GM23338 (cell line): ENCODE data around the gene RAX. TPM values are rescaled to one million over a fixed set of nuclear protein-coding genes. Genes with fewer than 3 reads are reported as not detected.

ENCODE experiments used
- ATAC-seq: fragments of 200-7000 bp; cut with Tn5 transposase; 3 replicates; pipeline ENCODE4 v1.9.1; 2020
- DNase-seq: peaks from one replicate; pipeline ENCODE4 v3.0.0-alpha.2; 2015; ENCODE audit warnings: low spot score
- H2AFZ ChIP-seq: fragments of 200-600 bp; sonication (generic); 2 replicates; pipeline ENCODE4 v1.8.0; 2016; ENCODE audit warnings: antibody characterized with exemption, mild to moderate bottlenecking, moderate library complexity
- H3F3A ChIP-seq: fragments of 200-600 bp; sonication (generic); replicated peaks from 2 replicates; pipeline ENCODE4 v1.8.0; 2017; ENCODE audit warnings: antibody characterized with exemption, mixed run types, low read depth
- H3K27ac ChIP-seq: fragments of 200-600 bp; sonication (generic); 2 replicates; pipeline ENCODE4 v1.6.1; 2016; ENCODE audit warnings: low read depth
- H3K27me3 ChIP-seq: fragments of 200-600 bp; sonication (generic); 2 replicates; pipeline ENCODE4 v1.8.0; 2016; ENCODE audit warnings: mild to moderate bottlenecking, mixed run types, moderate library complexity; ENCODE audit not compliant: insufficient read depth
- H3K36me3 ChIP-seq: fragments of 200-600 bp; sonication (generic); 2 replicates; pipeline ENCODE4 v1.8.0; 2016; ENCODE audit warnings: mild to moderate bottlenecking; ENCODE audit not compliant: insufficient read depth
- H3K4me1 ChIP-seq: fragments of 200-600 bp; sonication (generic); 2 replicates; pipeline ENCODE4 v1.8.0; 2016; ENCODE audit warnings: mild to moderate bottlenecking, moderate library complexity; ENCODE audit not compliant: insufficient read depth
- H3K4me2 ChIP-seq: fragments of 200-600 bp; sonication (generic); 2 replicates; pipeline ENCODE4 v1.7.1; 2017; ENCODE audit warnings: mixed run types
- H3K4me3 ChIP-seq: fragments of 200-600 bp; sonication (generic); 2 replicates; pipeline ENCODE4 v1.6.1; 2016; ENCODE audit warnings: mixed run types
- H3K79me2 ChIP-seq: fragments of 200-600 bp; sonication (generic); replicated peaks from 2 replicates; pipeline ENCODE4 v1.8.0; 2017; ENCODE audit warnings: mild to moderate bottlenecking; ENCODE audit not compliant: insufficient read depth
- H3K9me2 ChIP-seq: fragments of 200-600 bp; sonication (generic); 2 replicates; pipeline ENCODE4 v1.8.0; 2017; ENCODE audit not compliant: insufficient read depth
- H4K20me1 ChIP-seq: fragments of 200-600 bp; sonication (generic); replicated peaks from 2 replicates; pipeline ENCODE4 v1.8.0; 2017; ENCODE audit warnings: mild to moderate bottlenecking; ENCODE audit not compliant: insufficient read depth
- H3K27ac Mint-ChIP-seq: 2 replicates; pipeline ENCODE4 v1.8.0; 2020; ENCODE audit warnings: inconsistent platforms, mild to moderate bottlenecking, moderate library complexity, mixed read lengths
- H3K27me3 Mint-ChIP-seq: 3 replicates; pipeline ENCODE4 v1.8.0; 2022; ENCODE audit warnings: low read depth, mild to moderate bottlenecking, moderate library complexity, mixed read lengths, inconsistent platforms; ENCODE audit not compliant: insufficient read depth, poor library complexity
- H3K36me3 Mint-ChIP-seq: 3 replicates; pipeline ENCODE4 v1.8.0; 2021; ENCODE audit warnings: low read depth, mild to moderate bottlenecking, inconsistent platforms, moderate library complexity, mixed read lengths
- H3K4me1 Mint-ChIP-seq: 3 replicates; pipeline ENCODE4 v1.8.0; 2020; ENCODE audit warnings: mild to moderate bottlenecking, inconsistent platforms, mixed read lengths
- H3K4me3 Mint-ChIP-seq: 3 replicates; pipeline ENCODE4 v1.8.0; 2021; ENCODE audit warnings: moderate library complexity, mild to moderate bottlenecking, inconsistent platforms, mixed read lengths
- H3K9me3 Mint-ChIP-seq: 3 replicates; pipeline ENCODE4 v1.8.0; 2020; ENCODE audit warnings: moderate library complexity, mild to moderate bottlenecking, inconsistent platforms, mixed read lengths
- CREB1 ChIP-seq: fragments of 250-450 bp; sonication (Bioruptor Pico); IDR thresholded peaks from 2 replicates; pipeline ENCODE4 v1.5.0; 2020; ENCODE audit warnings: low read depth, mild to moderate bottlenecking, moderate library complexity
- POLR2AphosphoS5 ChIP-seq: IDR thresholded peaks from 2 replicates; pipeline ENCODE4 v1.6.1; 2016; ENCODE audit warnings: antibody characterized with exemption, low read depth
- STAT1 ChIP-seq: IDR thresholded peaks from one replicate; pipeline ENCODE4 v1.6.1; 2016; ENCODE audit warnings: antibody characterized with exemption; ENCODE audit not compliant: unreplicated experiment
- ZNF114 ChIP-seq: fragments of 250-450 bp; sonication (Bioruptor Pico); IDR thresholded peaks from 2 replicates; pipeline ENCODE4 v1.5.0; 2020; ENCODE audit warnings: mild to moderate bottlenecking, moderate library complexity
- polyA plus RNA-seq: library from polyadenylated mRNA; unstranded; fragments of >200 nt; fragmentation: Nextera tagmentation; extraction: Ambion mirVana; gene quantifications from 2 replicates; pipeline ENCODE4 v1.2.1, GENCODE V29; 2016
- total RNA-seq: library from RNA; depleted of rRNA; stranded (reverse); fragments of >200 nt; shearing (Covaris generic); gene quantifications from 2 replicates; pipeline ENCODE4 v1.2.3, GENCODE V29; 2014
- TF ChIP-seq, protein P1 (sequence below): fragments of 250-450 bp; sonication (Bioruptor Pico); IDR thresholded peaks from 2 replicates; pipeline ENCODE4 v1.5.0; 2020; ENCODE audit warnings: mild to moderate bottlenecking, moderate library complexity
- TF ChIP-seq, protein P2 (sequence below), 2 experiments: fragments of 200-600 bp in 1 of 2; sonication (generic) in 1 of 2; conservative IDR thresholded peaks; 2 replicates each; pipeline versions ENCODE4 v1.5.1 to v1.6.1; 2016 to 2017; ENCODE audit warnings: antibody characterized with exemption in 2 of 2, low read depth in 2 of 2, mild to moderate bottlenecking in 2 of 2, moderate library complexity in 1 of 2
- TF ChIP-seq, protein P3 (sequence below): IDR thresholded peaks from one replicate; pipeline ENCODE4 v1.6.1; 2018; ENCODE audit warnings: antibody characterized with exemption; ENCODE audit not compliant: unreplicated experiment

Gene RAX
- total and polyA plus RNA-seq, 2 experiments from 2014 or later = 0.03 to 0.16 TPM

DNA sequence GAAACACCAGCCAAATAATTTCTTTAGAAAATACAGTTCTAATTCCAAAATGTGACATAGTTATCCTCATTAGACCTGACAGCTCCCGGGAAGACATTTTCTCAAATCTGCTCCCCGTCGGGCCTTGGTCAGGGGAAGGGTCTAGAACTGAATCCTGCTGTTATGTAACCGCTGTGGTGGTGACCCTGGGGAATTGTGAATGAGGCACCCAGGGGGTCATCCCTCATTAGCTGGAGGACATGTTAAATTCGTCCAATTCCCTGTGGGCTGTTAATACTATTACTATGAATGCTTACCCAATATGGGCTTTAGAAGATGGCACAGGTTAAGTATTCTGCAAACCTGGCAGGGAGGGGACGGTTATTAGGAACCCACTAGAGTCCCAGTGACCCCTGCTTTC, 33.4 kb upstream of the RAX start (continued):
- TF ChIP-seq, protein P1, sequence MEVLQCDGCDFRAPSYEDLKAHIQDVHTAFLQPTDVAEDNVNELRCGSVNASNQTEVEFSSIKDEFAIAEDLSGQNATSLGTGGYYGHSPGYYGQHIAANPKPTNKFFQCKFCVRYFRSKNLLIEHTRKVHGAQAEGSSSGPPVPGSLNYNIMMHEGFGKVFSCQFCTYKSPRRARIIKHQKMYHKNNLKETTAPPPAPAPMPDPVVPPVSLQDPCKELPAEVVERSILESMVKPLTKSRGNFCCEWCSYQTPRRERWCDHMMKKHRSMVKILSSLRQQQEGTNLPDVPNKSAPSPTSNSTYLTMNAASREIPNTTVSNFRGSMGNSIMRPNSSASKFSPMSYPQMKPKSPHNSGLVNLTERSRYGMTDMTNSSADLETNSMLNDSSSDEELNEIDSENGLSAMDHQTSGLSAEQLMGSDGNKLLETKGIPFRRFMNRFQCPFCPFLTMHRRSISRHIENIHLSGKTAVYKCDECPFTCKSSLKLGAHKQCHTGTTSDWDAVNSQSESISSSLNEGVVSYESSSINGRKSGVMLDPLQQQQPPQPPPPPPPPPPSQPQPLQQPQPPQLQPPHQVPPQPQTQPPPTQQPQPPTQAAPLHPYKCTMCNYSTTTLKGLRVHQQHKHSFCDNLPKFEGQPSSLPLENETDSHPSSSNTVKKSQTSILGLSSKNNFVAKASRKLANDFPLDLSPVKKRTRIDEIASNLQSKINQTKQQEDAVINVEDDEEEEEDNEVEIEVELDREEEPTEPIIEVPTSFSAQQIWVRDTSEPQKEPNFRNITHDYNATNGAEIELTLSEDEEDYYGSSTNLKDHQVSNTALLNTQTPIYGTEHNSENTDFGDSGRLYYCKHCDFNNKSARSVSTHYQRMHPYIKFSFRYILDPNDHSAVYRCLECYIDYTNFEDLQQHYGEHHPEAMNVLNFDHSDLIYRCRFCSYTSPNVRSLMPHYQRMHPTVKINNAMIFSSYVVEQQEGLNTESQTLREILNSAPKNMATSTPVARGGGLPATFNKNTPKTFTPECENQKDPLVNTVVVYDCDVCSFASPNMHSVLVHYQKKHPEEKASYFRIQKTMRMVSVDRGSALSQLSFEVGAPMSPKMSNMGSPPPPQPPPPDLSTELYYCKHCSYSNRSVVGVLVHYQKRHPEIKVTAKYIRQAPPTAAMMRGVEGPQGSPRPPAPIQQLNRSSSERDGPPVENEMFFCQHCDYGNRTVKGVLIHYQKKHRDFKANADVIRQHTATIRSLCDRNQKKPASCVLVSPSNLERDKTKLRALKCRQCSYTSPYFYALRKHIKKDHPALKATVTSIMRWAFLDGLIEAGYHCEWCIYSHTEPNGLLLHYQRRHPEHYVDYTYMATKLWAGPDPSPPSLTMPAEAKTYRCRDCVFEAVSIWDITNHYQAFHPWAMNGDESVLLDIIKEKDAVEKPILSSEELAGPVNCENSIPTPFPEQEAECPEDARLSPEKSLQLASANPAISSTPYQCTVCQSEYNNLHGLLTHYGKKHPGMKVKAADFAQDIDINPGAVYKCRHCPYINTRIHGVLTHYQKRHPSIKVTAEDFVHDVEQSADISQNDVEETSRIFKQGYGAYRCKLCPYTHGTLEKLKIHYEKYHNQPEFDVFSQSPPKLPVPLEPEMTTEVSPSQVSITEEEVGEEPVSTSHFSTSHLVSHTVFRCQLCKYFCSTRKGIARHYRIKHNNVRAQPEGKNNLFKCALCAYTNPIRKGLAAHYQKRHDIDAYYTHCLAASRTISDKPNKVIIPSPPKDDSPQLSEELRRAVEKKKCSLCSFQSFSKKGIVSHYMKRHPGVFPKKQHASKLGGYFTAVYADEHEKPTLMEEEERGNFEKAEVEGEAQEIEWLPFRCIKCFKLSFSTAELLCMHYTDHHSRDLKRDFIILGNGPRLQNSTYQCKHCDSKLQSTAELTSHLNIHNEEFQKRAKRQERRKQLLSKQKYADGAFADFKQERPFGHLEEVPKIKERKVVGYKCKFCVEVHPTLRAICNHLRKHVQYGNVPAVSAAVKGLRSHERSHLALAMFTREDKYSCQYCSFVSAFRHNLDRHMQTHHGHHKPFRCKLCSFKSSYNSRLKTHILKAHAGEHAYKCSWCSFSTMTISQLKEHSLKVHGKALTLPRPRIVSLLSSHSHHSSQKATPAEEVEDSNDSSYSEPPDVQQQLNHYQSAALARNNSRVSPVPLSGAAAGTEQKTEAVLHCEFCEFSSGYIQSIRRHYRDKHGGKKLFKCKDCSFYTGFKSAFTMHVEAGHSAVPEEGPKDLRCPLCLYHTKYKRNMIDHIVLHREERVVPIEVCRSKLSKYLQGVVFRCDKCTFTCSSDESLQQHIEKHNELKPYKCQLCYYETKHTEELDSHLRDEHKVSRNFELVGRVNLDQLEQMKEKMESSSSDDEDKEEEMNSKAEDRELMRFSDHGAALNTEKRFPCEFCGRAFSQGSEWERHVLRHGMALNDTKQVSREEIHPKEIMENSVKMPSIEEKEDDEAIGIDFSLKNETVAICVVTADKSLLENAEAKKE = no peak
- TF ChIP-seq ZNF114 (CRISPR knock-in tag) = no peak
- TF ChIP-seq, protein P2, sequence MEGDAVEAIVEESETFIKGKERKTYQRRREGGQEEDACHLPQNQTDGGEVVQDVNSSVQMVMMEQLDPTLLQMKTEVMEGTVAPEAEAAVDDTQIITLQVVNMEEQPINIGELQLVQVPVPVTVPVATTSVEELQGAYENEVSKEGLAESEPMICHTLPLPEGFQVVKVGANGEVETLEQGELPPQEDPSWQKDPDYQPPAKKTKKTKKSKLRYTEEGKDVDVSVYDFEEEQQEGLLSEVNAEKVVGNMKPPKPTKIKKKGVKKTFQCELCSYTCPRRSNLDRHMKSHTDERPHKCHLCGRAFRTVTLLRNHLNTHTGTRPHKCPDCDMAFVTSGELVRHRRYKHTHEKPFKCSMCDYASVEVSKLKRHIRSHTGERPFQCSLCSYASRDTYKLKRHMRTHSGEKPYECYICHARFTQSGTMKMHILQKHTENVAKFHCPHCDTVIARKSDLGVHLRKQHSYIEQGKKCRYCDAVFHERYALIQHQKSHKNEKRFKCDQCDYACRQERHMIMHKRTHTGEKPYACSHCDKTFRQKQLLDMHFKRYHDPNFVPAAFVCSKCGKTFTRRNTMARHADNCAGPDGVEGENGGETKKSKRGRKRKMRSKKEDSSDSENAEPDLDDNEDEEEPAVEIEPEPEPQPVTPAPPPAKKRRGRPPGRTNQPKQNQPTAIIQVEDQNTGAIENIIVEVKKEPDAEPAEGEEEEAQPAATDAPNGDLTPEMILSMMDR (conservative IDR thresholded peaks at IDR 0.05; ENCODE audit: low read depth in 2 of 2) = no peak

DNA sequence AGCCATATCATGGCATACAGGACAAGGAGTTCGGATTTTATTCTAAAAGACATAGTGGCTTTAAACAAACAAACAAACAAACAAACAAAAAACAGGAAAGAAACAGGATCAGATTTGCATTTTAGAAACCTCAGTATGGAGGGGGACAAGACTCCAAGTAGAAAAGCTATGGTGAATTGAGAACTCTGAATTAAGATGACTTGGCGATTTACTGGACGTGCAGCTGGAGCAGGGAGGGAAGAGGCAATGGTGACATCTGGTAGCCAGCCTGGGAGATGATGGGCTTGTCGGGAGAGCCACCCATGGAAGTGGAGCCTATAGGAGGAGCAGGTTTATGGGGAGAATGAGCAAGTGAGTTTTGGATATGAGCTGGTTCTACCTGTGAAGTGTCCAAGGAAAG, 32.0 kb upstream of the RAX start:
- H3K9me3 Mint-ChIP-seq = no peaks in the 10 kb centered on the region
- Histone ChIP-seq H3K4me1 (no peaks in the 10 kb centered on the region), H3K4me3 (no peak overlapping the region), H3F3A (no peaks in the 10 kb centered on the region), H3K9me2 (no peaks in the 10 kb centered on the region), H3K79me2 (no peaks in the 10 kb centered on the region), H4K20me1 (no peaks in the 10 kb centered on the region), H3K27me3 (peaks cover 15% of the 10 kb centered on the region), H2AFZ (no peak overlapping the region), H3K27ac (no peak overlapping the region), H3K4me2 (no peak overlapping the region), H3K36me3 (no peaks in the 10 kb centered on the region)
- no peak for ATAC-seq
- no peak overlapping the region for H3K27ac Mint-ChIP-seq
- DNase-seq = no peak
- H3K4me1 Mint-ChIP-seq = no peaks in the 10 kb centered on the region
- peaks cover 4% of the 10 kb centered on the region for H3K27me3 Mint-ChIP-seq
- H3K4me3 Mint-ChIP-seq = no peak overlapping the region
- no peaks in the 10 kb centered on the region for H3K36me3 Mint-ChIP-seq
- no peak for TF ChIP-seq CREB1 (CRISPR knock-in tag)
- TF ChIP-seq, protein P2 (conservative IDR thresholded peaks at IDR 0.05; ENCODE audit: low read depth in 2 of 2) = no peak
- TF ChIP-seq STAT1 = no peak
- no peak for TF ChIP-seq POLR2AphosphoS5
- TF ChIP-seq, protein P3, sequence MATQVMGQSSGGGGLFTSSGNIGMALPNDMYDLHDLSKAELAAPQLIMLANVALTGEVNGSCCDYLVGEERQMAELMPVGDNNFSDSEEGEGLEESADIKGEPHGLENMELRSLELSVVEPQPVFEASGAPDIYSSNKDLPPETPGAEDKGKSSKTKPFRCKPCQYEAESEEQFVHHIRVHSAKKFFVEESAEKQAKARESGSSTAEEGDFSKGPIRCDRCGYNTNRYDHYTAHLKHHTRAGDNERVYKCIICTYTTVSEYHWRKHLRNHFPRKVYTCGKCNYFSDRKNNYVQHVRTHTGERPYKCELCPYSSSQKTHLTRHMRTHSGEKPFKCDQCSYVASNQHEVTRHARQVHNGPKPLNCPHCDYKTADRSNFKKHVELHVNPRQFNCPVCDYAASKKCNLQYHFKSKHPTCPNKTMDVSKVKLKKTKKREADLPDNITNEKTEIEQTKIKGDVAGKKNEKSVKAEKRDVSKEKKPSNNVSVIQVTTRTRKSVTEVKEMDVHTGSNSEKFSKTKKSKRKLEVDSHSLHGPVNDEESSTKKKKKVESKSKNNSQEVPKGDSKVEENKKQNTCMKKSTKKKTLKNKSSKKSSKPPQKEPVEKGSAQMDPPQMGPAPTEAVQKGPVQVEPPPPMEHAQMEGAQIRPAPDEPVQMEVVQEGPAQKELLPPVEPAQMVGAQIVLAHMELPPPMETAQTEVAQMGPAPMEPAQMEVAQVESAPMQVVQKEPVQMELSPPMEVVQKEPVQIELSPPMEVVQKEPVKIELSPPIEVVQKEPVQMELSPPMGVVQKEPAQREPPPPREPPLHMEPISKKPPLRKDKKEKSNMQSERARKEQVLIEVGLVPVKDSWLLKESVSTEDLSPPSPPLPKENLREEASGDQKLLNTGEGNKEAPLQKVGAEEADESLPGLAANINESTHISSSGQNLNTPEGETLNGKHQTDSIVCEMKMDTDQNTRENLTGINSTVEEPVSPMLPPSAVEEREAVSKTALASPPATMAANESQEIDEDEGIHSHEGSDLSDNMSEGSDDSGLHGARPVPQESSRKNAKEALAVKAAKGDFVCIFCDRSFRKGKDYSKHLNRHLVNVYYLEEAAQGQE = no peak
